Measurements from ENCODE around the gene PDIA2. TPM values are rescaled to one million over a fixed set of nuclear protein-coding genes. Genes with fewer than 3 reads are reported as not detected.

Gene PDIA2
- total RNA-seq, 1 donor from 2014 or later = not detected

GRCh38 chr16:243348-243747, 39.6 kb upstream of the PDIA2 start:
- no peaks in the 10 kb centered on the region for H3K27me3 ChIP-seq (ENCODE audit: control insufficient read depth, insufficient read depth, low read length)
- TF ChIP-seq, protein P1, sequence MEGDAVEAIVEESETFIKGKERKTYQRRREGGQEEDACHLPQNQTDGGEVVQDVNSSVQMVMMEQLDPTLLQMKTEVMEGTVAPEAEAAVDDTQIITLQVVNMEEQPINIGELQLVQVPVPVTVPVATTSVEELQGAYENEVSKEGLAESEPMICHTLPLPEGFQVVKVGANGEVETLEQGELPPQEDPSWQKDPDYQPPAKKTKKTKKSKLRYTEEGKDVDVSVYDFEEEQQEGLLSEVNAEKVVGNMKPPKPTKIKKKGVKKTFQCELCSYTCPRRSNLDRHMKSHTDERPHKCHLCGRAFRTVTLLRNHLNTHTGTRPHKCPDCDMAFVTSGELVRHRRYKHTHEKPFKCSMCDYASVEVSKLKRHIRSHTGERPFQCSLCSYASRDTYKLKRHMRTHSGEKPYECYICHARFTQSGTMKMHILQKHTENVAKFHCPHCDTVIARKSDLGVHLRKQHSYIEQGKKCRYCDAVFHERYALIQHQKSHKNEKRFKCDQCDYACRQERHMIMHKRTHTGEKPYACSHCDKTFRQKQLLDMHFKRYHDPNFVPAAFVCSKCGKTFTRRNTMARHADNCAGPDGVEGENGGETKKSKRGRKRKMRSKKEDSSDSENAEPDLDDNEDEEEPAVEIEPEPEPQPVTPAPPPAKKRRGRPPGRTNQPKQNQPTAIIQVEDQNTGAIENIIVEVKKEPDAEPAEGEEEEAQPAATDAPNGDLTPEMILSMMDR (IDR thresholded peaks at IDR 0.05; ENCODE audit: insufficient read depth, low read length, poor library complexity, severe bottlenecking) = no peak
- H3K4me3 ChIP-seq (ENCODE audit: low read depth, low read length) = no peak overlapping the region
- DNase-seq (ENCODE audit: low read depth) = no peak
- H3K36me3 ChIP-seq (ENCODE audit: control insufficient read depth, insufficient read depth, low read length) = no peaks in the 10 kb centered on the region

DNA sequence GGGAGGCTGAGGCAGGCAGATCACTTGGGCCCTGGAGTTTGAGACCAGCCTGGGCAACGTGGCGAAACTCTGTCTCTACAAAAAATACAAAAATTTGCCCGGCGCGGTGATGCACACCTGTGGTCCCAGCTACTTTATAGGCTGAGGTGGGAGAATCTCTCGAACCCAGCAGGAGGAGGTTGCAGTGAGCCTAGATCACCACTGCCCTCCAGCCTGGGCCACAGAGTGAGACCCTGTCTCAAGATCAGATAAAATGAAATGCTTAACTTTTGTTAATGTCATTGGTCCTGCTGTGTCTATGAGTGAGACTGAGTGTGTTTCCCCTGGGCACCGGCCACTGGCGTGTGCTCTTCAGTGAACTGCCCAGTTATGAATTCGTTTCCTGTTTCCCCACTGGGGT, 37.9 kb upstream of the PDIA2 start:
- H3K27me3 ChIP-seq (ENCODE audit: control insufficient read depth, insufficient read depth, low read length) = no peaks in the 10 kb centered on the region
- no peak for DNase-seq (ENCODE audit: low read depth)

DNA sequence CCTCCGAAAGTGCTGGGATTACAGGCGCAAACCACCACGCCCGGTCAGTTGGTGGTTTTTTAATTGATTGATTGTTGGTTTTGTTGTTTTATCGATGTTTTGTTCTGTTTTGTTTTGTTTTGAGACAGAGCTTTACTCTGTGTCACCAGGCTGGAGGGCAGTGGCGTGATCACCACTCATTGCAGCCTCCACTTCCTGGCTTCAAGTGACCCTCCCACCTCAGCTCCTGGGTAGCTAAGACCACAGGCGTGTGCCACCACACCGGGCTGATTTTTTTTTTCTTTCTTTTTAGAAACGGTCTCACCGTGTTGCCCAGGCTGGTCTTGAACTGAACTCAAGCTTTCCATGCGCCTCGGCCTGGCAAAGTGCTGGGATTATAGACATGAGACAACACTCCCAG, 35.9 kb upstream of the PDIA2 start:
- H3K36me3 ChIP-seq (ENCODE audit: control insufficient read depth, insufficient read depth, low read length) = no peaks in the 10 kb centered on the region
- TF ChIP-seq, protein P1 (IDR thresholded peaks at IDR 0.05; ENCODE audit: insufficient read depth, low read length, poor library complexity, severe bottlenecking) = no peak
- no peaks in the 10 kb centered on the region for H3K27me3 ChIP-seq (ENCODE audit: control insufficient read depth, insufficient read depth, low read length)
- no peak for DNase-seq (ENCODE audit: low read depth)
- no peak overlapping the region for H3K4me3 ChIP-seq (ENCODE audit: low read depth, low read length)

More for the DNA sequence above, 37.9 kb upstream of the PDIA2 start:
- TF ChIP-seq, protein P1 (IDR thresholded peaks at IDR 0.05; ENCODE audit: insufficient read depth, low read length, poor library complexity, severe bottlenecking) = no peak
- no peak overlapping the region for H3K4me3 ChIP-seq (ENCODE audit: low read depth, low read length)
- H3K36me3 ChIP-seq (ENCODE audit: control insufficient read depth, insufficient read depth, low read length) = no peaks in the 10 kb centered on the region

DNA sequence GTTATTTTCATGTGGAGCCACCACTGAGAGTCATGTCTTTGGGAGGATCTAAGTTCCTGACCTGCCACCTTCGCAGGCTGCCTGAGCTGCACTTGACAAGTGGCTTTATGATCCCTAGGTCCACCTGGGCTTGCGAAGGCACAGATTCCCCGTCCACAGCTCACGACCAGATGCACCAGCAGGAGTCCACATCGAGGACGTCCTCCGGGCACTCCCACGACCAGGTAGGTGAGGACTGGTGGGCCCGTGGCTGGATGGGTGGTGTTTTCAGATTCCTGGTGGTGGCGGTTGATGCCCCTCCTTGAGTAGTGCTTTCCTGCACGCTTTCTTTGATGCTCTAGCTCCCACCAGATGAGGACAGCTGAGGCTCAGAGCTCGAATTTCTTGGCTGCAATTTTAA, 33.5 kb upstream of the PDIA2 start:
- Histone ChIP-seq H3K4me3 (ENCODE audit: low read depth, low read length) (no peak overlapping the region), H3K36me3 (ENCODE audit: control insufficient read depth, insufficient read depth, low read length) (peaks cover 4% of the 10 kb centered on the region), H3K27me3 (ENCODE audit: control insufficient read depth, insufficient read depth, low read length) (no peaks in the 10 kb centered on the region)
- TF ChIP-seq, protein P1 (IDR thresholded peaks at IDR 0.05; ENCODE audit: insufficient read depth, low read length, poor library complexity, severe bottlenecking) = no peak
- DNase-seq (ENCODE audit: low read depth) = no peak

DNA sequence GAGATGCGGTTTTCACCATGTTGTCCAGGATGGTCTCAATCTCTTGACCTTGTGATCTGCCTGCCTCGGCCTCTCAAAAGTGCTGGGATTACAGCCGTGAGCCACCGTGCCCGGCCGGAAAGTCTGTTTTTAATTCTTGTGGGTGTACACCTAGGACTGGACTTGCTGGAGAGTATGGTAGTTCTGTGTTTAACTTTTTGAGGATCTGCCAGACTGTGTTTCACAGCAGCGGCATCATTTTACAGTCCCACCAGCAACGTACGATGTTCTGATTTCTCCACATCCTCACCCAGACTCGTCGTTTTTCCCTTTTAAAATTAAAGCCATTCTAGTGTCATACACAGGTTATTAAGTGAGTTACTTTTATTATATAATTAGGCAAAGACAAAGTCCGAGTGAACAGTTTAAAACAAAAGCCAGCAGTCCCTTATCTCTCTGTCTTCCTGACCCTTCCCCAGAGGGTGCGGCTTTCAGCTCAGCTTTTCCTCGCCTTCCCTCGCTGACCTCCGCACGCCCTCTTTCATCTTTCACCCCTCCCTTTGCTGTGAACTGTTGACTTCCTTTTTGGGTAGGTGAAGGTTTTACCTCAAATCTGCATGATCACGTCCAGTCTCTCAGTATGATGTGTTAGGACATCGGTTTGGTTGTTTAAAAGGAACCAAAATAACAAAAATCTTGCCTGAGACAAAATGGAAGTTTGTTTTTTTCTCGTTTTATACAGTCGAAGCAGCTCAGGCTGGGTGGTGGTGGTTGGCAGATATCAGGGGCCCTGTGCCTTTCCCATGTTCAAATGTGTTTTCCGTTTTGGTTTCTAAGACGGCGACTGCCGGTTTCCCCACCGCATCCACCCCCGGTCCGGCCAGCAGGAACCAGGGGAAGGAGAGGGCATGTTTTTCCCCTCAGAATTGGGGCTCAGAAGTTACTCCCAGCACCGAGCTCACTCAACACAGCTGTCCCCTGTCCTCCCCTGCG, 30.3 kb upstream of the PDIA2 start:
- no peak for DNase-seq (ENCODE audit: low read depth)
- TF ChIP-seq, protein P1 (IDR thresholded peaks at IDR 0.05; ENCODE audit: insufficient read depth, low read length, poor library complexity, severe bottlenecking) = no peak
- peaks cover 4% of the 10 kb centered on the region for H3K36me3 ChIP-seq (ENCODE audit: control insufficient read depth, insufficient read depth, low read length)
- H3K4me3 ChIP-seq (ENCODE audit: low read depth, low read length) = no peak overlapping the region
- no peaks in the 10 kb centered on the region for H3K27me3 ChIP-seq (ENCODE audit: control insufficient read depth, insufficient read depth, low read length)

Data from kidney epithelial cell (primary cell).